ENCODE data around the gene REC8. TPM values are rescaled to one million over a fixed set of nuclear protein-coding genes. Genes with fewer than 3 reads are reported as not detected.

Gene REC8
- total and polyA plus RNA-seq, 2 of the 13 experiments (the other 11 are each of a cell fraction or from before 2014, with no cell fraction given) = 3.4 to 14.7 TPM

DNA sequence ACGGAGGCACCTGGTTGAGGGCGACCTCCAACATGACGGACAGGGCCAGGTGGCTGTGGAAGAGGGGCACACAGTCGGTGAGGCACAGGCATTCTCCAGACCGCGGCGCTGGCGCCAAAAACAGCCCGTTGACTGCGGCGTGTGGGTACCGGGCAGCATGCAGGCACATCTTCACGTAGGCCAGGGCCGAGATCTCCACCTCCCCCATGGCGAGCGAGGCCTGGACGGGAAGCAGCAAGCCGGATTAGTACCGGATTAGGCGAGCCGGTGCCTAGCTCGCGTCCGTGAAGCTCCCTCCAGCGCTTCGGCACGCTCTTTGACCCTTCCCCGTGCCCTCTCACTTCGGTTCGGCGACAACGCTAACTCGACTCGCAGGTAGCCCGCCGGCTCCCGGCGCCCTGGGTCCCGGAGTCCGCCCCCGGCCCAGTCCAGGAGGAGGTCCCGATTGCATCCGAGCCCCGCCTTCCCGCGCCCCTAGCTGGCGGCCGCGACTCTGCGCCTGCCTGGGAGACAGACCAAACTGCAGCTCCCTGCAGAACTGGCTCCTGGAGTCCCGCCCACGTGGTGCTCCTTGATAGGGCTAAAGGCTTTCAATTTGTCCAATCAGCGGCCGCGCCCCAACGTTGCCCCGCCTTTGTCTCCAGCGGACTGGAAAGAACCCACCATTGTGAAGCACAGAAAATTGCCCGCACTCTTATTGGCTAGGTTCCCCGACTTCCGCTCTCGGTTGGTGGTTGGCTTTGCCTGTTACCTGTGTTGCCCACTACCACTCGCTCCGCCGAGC lies 30.6 kb upstream of the REC8 start, which contains the start of gene EMC9 (continued):
- TF ChIP-seq ZNF124 (CRISPR knock-in tag; IDR thresholded peaks at IDR 0.05) = no peak
- TF ChIP-seq MIER3 (CRISPR knock-in tag; IDR thresholded peaks at IDR 0.05; ENCODE audit: borderline replicate concordance) = peak; percentile 88; the same call in 1 of the 2 replicates
- no peak; the same call in 1 of the 2 replicates for TF ChIP-seq TSC22D2 (CRISPR knock-in tag; IDR thresholded peaks at IDR 0.05; ENCODE audit: borderline replicate concordance)
- peak; percentile 90 for TF ChIP-seq ZNF232 (CRISPR knock-in tag; IDR thresholded peaks at IDR 0.05; ENCODE audit: borderline replicate concordance)
- peak; percentile 96; the same call in 1 of the 2 replicates for TF ChIP-seq ZNF569 (CRISPR knock-in tag; IDR thresholded peaks at IDR 0.05; ENCODE audit: borderline replicate concordance)
- no peak for TF ChIP-seq ZNF460 (CRISPR knock-in tag; IDR thresholded peaks at IDR 0.05; ENCODE audit: borderline replicate concordance)
- peak; percentile 99 for TF ChIP-seq ZNF235 (CRISPR knock-in tag; IDR thresholded peaks at IDR 0.05; ENCODE audit: borderline replicate concordance)
- peak; percentile 99 for TF ChIP-seq SAFB2 (CRISPR knock-in tag; IDR thresholded peaks at IDR 0.05; ENCODE audit: borderline replicate concordance, low read depth)
- TF ChIP-seq, protein P1, sequence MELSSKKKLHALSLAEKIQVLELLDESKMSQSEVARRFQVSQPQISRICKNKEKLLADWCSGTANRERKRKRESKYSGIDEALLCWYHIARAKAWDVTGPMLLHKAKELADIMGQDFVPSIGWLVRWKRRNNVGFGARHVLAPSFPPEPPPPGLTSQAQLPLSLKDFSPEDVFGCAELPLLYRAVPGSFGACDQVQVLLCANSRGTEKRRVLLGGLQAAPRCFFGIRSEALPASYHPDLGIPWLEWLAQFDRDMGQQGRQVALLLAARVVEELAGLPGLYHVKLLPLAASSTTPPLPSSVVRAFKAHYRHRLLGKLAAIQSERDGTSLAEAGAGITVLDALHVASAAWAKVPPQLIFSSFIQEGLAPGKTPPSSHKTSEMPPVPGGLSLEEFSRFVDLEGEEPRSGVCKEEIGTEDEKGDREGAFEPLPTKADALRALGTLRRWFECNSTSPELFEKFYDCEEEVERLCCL (CRISPR knock-in tag; IDR thresholded peaks at IDR 0.05; ENCODE audit: borderline replicate concordance) = peak; percentile 96; the same call in 1 of the 2 replicates
- TF ChIP-seq, protein P2, sequence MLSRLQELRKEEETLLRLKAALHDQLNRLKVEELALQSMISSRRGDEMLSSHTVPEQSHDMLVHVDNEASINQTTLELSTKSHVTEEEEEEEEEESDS (CRISPR knock-in tag; IDR thresholded peaks at IDR 0.05; ENCODE audit: borderline replicate concordance) = no peak; the same call in 1 of the 2 replicates
- TF ChIP-seq, protein P3, sequence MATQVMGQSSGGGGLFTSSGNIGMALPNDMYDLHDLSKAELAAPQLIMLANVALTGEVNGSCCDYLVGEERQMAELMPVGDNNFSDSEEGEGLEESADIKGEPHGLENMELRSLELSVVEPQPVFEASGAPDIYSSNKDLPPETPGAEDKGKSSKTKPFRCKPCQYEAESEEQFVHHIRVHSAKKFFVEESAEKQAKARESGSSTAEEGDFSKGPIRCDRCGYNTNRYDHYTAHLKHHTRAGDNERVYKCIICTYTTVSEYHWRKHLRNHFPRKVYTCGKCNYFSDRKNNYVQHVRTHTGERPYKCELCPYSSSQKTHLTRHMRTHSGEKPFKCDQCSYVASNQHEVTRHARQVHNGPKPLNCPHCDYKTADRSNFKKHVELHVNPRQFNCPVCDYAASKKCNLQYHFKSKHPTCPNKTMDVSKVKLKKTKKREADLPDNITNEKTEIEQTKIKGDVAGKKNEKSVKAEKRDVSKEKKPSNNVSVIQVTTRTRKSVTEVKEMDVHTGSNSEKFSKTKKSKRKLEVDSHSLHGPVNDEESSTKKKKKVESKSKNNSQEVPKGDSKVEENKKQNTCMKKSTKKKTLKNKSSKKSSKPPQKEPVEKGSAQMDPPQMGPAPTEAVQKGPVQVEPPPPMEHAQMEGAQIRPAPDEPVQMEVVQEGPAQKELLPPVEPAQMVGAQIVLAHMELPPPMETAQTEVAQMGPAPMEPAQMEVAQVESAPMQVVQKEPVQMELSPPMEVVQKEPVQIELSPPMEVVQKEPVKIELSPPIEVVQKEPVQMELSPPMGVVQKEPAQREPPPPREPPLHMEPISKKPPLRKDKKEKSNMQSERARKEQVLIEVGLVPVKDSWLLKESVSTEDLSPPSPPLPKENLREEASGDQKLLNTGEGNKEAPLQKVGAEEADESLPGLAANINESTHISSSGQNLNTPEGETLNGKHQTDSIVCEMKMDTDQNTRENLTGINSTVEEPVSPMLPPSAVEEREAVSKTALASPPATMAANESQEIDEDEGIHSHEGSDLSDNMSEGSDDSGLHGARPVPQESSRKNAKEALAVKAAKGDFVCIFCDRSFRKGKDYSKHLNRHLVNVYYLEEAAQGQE (IDR thresholded peaks at IDR 0.05; ENCODE audit: borderline replicate concordance in 1 of 2, low read depth in 1 of 2, low read length in 2 of 2) = peak in 1 of 2 experiments; percentile 56; a peak in 2 of 4 replicates
- peak; percentile 80; the same call in 1 of the 2 replicates for TF ChIP-seq POGZ (CRISPR knock-in tag; IDR thresholded peaks at IDR 0.05)
- no peak for TF ChIP-seq ZKSCAN5 (CRISPR knock-in tag; IDR thresholded peaks at IDR 0.05)
- TF ChIP-seq, protein P4, sequence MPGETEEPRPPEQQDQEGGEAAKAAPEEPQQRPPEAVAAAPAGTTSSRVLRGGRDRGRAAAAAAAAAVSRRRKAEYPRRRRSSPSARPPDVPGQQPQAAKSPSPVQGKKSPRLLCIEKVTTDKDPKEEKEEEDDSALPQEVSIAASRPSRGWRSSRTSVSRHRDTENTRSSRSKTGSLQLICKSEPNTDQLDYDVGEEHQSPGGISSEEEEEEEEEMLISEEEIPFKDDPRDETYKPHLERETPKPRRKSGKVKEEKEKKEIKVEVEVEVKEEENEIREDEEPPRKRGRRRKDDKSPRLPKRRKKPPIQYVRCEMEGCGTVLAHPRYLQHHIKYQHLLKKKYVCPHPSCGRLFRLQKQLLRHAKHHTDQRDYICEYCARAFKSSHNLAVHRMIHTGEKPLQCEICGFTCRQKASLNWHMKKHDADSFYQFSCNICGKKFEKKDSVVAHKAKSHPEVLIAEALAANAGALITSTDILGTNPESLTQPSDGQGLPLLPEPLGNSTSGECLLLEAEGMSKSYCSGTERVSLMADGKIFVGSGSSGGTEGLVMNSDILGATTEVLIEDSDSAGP (CRISPR knock-in tag; IDR thresholded peaks at IDR 0.05; ENCODE audit: borderline replicate concordance) = no peak
- TF ChIP-seq, protein P5, sequence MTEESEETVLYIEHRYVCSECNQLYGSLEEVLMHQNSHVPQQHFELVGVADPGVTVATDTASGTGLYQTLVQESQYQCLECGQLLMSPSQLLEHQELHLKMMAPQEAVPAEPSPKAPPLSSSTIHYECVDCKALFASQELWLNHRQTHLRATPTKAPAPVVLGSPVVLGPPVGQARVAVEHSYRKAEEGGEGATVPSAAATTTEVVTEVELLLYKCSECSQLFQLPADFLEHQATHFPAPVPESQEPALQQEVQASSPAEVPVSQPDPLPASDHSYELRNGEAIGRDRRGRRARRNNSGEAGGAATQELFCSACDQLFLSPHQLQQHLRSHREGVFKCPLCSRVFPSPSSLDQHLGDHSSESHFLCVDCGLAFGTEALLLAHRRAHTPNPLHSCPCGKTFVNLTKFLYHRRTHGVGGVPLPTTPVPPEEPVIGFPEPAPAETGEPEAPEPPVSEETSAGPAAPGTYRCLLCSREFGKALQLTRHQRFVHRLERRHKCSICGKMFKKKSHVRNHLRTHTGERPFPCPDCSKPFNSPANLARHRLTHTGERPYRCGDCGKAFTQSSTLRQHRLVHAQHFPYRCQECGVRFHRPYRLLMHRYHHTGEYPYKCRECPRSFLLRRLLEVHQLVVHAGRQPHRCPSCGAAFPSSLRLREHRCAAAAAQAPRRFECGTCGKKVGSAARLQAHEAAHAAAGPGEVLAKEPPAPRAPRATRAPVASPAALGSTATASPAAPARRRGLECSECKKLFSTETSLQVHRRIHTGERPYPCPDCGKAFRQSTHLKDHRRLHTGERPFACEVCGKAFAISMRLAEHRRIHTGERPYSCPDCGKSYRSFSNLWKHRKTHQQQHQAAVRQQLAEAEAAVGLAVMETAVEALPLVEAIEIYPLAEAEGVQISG (CRISPR knock-in tag; IDR thresholded peaks at IDR 0.05) = peak; percentile 86; the same call in 1 of the 2 replicates
- peak; percentile 88 for TF ChIP-seq MED8 (CRISPR knock-in tag; IDR thresholded peaks at IDR 0.05; ENCODE audit: insufficient replicate concordance)
- peak; percentile 35; the same call in 1 of the 2 replicates for TF ChIP-seq ZNF3 (CRISPR knock-in tag; IDR thresholded peaks at IDR 0.05)
- TF ChIP-seq TGIF2 (CRISPR knock-in tag; IDR thresholded peaks at IDR 0.05) = peak; percentile 86; the same call in 1 of the 2 replicates

Data from HepG2 (cell line).